ENCODE measurements around the gene USP32.
"Not testable (repeated sequence)": the region's sequence is repeated elsewhere in the genome, so short reads cannot be mapped to it uniquely, and the experiment has no call there.

The USP32 gene

DNA sequence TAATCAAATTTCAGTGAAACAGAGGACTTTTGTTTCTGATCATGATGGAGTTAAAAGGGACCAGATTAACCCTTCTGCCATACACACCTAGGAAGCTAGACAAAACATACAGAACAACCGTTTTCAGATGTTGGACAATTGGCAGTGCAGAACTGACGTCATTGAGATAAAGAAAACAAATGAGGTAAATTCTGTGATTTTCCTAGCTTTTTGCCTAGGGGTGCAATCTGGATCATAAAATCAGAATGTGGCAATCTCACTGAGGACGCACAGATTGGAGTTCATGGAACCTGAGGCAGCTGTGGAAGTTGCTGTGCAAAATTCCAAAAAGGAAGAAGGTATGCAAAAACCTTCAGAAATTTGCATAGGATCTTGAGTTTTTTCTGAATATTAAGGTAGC lies 15.0 kb upstream of the USP32 start:
- FAIRE-seq: no peak

DNA sequence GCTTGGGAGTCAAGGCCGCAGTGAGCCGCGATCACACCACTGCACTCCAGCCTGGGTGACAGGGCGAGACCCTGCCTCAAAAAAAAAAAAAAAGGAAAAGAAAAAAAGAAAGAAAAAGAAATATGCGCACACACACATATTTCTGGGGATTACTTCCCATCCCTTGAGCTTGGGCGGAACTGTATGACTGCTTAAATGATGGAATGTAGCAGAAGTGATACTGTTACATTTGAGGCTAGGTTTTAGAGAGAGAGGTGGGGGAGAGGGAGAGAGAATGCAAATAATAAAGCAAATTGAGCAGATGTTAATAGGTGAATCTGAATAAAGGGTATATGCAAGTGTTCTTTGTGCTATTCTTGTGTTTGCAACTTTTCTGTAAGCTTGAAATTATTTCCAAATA lies 12.0 kb upstream of the USP32 start:
- no peak for FAIRE-seq

DNA sequence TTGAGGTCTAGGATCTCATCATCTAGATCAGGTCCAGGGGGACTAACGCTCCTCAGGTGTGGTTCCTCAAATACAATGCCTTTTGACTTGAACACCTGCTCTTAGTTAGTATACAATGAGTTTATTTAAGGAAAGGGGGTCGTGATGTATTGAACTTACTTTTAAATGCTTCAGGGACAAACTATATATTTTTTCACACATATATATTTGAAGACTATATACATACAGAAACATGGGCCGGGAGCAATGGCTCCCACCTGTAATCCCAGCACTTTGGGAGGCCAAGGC lies 11.5 kb upstream of the USP32 start:
- FAIRE-seq: no peak

- no peak for FAIRE-seq
Measured at GRCh38 chr17:60401819-60402218, 9.9 kb upstream of the USP32 start.

DNA sequence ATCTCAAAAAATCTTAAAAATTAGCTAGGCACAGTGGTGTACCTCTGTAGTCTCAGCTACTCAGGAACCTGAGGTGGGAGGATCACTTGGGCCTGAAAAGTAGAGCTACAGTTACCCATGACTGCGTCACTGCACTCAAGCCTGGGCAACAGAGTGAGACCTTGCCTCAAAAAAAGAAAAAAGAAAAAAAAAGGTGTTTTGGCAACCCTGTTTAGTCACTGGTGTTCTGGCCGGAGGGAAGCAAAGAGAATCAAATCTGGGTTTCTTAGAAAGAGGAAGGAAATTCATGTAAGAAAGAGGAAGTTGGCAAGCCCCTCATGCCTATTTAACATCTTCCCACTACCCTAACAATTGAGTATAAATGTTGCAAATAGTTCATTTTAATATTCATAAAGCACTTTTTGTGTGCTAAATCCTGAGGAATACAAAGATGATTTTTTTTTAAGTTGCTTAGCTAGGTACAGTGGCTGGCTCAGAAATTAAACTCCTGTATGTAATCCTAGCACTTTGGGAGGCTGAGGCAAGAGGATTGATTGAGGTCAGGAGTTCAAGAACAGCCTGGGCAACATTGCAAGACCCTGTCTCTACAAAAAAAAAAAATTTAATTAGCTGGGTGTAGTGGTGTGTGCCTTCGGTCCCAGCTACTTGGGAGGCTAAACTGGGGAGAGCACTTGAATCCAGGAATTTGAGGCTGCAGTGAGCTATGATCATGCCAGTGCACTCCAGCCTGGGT lies 6.5 kb upstream of the USP32 start:
- no peak for FAIRE-seq

DNA sequence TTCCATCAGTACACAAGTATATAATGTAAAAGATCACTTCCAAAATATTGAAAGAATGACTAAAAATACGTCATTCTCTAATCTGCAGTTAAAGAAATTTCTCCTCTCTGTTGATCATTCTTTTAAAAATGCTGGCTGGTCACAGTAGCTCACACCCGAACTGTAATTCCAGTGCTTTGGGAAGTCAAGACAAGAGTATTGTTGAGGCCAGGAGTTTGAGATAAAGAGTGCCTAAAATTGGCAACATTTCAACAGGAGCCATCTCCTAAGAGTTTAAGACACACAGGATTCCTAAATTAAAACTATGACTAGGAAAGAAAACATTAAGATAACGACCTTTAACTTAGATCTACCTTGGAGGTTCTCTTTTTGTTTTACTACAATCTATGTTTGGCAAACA lies 4.5 kb upstream of the USP32 start:
- no peak for FAIRE-seq

- FAIRE-seq: no peak
Measured at GRCh38 chr17:60395508-60396065, 3.7 kb upstream of the USP32 start.

GRCh38 chr17:60393840-60394723 lies 2.1 kb upstream of the USP32 start:
- no peak for FAIRE-seq

GRCh38 chr17:60392845-60393702 lies 1.1 kb upstream of the USP32 start:
- FAIRE-seq: no peak

DNA sequence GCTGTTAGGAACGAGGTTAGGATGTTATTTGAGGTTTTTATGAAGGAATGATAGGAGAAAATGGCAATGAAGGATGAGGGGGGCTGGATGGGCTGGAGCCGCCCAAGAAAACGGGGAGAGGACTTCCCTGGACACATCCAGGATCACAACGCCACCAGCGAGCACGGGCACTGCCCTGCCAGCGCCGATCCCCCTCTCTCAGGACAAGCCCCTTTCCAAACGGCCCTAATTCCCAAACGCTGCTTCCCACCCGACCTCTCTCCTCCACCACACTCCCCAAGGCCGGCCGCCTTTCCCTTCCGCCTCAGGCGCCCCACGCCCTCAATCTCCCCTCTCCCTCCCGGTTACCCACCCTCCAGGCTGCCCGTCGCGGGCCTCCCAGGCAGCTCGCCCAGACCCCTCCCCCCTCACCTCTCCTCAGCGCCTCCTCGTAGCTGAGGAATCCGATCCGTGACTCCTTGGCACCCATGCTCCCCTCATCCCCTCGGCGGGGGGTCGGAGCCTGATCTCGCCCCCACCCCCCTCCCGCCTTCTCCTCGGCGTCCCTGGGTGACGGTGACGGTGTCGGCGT lies 377 bp downstream of the USP32 start:
- no peak for FAIRE-seq

GRCh38 chr17:60390925-60391470 lies 935 bp downstream of the USP32 start:
- FAIRE-seq: no peak

DNA sequence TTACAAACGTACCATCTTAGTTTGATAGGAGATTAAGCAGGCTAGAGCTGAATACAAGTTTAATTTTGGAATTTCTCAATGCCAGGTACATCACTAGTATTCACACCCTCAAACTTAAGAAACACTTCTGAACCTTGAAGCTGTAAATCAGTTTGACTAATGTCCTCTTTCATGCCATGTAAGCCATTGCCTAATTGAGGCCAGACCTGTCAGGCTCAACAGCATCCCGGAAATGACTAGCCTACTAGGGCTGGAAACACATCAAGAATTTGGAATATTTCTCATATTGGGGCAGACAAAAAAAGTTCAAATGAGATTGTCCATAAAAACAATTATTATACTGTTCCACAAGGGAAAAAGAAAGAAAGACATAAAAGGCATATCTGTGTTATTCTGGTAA lies 1.7 kb downstream of the USP32 start:
- FAIRE-seq: no peak

- no peak for FAIRE-seq
Measured at GRCh38 chr17:60388742-60389141, 3.2 kb downstream of the USP32 start.

DNA sequence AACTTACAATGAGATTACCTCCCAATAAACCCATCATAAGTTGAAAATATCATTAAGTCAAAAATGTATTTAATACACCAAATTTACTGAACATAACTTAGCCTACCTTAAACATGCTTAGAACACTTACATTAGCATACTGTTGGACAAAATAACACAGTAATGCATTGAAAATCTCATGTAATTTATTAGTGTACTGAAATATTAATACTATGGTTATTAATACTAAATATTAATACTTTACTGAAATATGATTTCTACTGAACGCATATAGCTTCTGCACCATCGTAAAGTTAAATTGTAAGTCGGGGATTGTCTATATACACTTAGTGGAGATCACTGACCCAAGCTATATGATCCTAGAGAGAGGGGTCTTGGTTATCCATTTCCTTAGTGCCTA lies 4.3 kb downstream of the USP32 start:
- FAIRE-seq: no peak

DNA sequence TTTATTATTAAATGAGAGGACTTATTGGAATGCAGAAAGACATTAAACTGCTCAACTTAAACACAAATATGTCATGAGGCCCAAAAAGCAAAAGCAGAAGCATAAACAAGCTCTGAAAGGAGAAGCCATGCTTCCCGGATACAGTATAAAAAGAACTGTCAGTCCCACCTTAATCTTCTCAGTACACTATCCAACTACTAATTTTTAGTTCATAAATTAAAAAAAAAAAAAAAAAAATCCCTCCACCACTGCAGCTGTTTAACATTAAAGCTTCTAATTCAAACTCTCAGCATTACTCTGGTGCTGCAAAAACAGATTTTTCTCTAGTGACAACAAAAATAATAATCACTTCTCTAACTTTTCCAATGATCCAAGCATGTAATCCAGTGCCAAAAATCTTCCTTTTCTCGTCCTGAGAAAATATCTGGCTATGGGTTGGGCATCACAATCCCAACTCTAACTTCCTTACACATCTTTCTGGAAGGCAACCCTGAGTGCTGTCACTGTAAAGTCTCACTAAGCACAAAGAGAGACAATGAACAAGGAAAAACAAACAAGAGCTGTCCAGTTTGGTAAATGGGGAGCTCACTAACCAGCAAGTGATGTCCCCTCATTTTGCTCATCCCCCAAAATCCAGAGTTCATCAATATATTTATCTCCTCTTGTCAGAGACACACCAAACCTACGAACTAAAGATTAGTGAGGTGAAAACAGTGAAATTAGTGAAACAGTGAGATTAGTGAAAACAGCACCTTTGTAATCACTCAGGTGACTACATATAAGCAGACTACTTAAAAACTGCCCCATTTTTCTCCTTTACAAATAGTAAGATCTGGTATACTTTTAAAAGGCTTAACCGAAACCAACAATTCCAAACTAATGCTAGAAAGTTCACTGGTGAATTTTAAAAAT lies 5.5 kb downstream of the USP32 start:
- FAIRE-seq: no peak

GRCh38 chr17:60384921-60385320 lies 7.0 kb downstream of the USP32 start:
- not testable (repeated sequence) for FAIRE-seq

- no peak for FAIRE-seq
Measured at GRCh38 chr17:60383379-60383778, 8.6 kb downstream of the USP32 start.

DNA sequence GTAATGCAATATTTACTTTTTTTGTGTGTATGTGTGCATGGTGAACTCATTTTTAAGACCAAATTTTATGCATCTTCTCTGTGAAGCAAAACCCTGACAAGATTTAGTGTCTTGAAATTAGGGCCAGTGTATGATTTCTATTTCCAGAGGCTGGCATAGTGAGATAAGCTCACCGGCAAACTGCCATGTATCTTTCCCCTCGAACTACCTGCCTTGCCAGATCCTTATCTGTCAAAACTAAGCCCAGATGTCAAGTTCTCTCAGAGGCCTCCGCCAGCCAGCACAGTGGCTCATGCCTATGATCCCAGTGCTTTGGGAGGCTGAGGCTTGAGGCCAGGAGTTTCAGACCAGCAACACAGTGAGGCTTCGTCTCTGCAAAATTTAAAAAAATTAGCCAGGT lies 10.0 kb downstream of the USP32 start:
- no peak for FAIRE-seq

- not testable (repeated sequence) for FAIRE-seq
Measured at GRCh38 chr17:60379461-60379860, 12.5 kb downstream of the USP32 start.

DNA sequence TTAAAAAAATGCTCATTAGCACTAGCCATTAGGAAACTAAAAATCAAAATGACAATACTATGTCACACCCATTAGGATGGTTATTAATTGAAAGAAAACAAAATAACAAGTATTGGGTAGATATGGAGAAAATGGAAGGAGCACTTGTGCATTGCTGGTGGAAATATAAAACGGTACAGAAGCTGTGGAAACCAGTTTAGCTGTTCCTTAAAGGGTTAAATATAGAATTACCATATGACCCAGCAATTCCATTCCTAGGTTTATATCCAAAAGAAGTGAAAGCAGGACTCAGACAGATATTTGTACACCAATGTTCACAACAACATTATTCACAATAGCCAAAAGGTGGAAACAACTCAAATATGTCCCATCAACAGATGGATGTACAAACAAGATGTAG lies 13.7 kb downstream of the USP32 start:
- not testable (repeated sequence) for FAIRE-seq

- FAIRE-seq: no peak
Measured at GRCh38 chr17:60372790-60373483, 19.0 kb downstream of the USP32 start.
